Calu3 (cell line): ENCODE data around the gene BTBD19. TPM values are rescaled to one million over a fixed set of nuclear protein-coding genes. Genes with fewer than 3 reads are reported as not detected.

Experiments used
- BruUV-seq: library from RNA; stranded (reverse); fragments of 400-500 nt; replicated peaks from 2 replicates; lab custom pipeline; 2021; lab: Mats Ljungman, UMichigan
- CTCF ChIA-PET: fragments of 300-600 bp; sonication (Branson Sonifier 250); formaldehyde crosslinking; loops from one replicate; lab custom pipeline; 2022; ENCODE audit warnings: antibody characterized with exemption; lab: Charles Lee
- DNase-seq: peaks from one replicate; pipeline ENCODE4 v3.0.0; 2022
- H3K27ac Mint-ChIP-seq: one replicate; pipeline ENCODE4 v1.8.0; 2022; ENCODE audit warnings: mixed read lengths; ENCODE audit not compliant: unreplicated experiment
- H3K27me3 Mint-ChIP-seq: one replicate; pipeline ENCODE4 v1.8.0; 2022; ENCODE audit warnings: mixed read lengths; ENCODE audit not compliant: unreplicated experiment
- H3K36me3 Mint-ChIP-seq: one replicate; pipeline ENCODE4 v1.8.0; 2022; ENCODE audit warnings: mild to moderate bottlenecking, moderate library complexity, mixed read lengths; ENCODE audit not compliant: insufficient read depth, unreplicated experiment
- H3K4me1 Mint-ChIP-seq: one replicate; pipeline ENCODE4 v1.8.0; 2022; ENCODE audit warnings: mild to moderate bottlenecking, low read depth, mixed read lengths; ENCODE audit not compliant: unreplicated experiment
- H3K4me3 Mint-ChIP-seq: one replicate; pipeline ENCODE4 v1.8.0; 2022; ENCODE audit warnings: mild to moderate bottlenecking, low read depth, moderate library complexity, mixed read lengths; ENCODE audit not compliant: unreplicated experiment
- H3K9me3 Mint-ChIP-seq: one replicate; pipeline ENCODE4 v1.8.0; 2022; ENCODE audit warnings: low read depth, mixed read lengths; ENCODE audit not compliant: unreplicated experiment
- CTCF ChIP-seq: fragments of 200-600 bp; IDR thresholded peaks from one replicate; pipeline ENCODE4 v1.8.0; 2022; ENCODE audit warnings: antibody characterized with exemption; ENCODE audit not compliant: unreplicated experiment
- intact Hi-C: fragments of 100-400 bp; cut with micrococcal nuclease; formaldehyde crosslinking; loops from one replicate; pipeline ENCODE4 v1.10.0; 2022; ENCODE audit not compliant: unreplicated experiment
- total RNA-seq: library from RNA; stranded (reverse); gene quantifications from 2 replicates; pipeline ENCODE4 v1.2.3, GENCODE V29; 2022

BTBD19 gene
- total RNA-seq, 1 experiment from 2014 or later = 5.9 TPM

GRCh38 chr1:44854970-44855369 lies 46.6 kb downstream of the BTBD19 start:
- Mint-ChIP-seq H3K27ac (no peak overlapping the region), H3K4me3 (no peak overlapping the region), H3K27me3 (no peaks in the 10 kb centered on the region), H3K4me1 (no peaks in the 10 kb centered on the region), H3K9me3 (no peaks in the 10 kb centered on the region), H3K36me3 (peaks cover 5% of the 10 kb centered on the region)
- CTCF ChIA-PET = interaction anchor here (0.7 to 1.1 kb wide), 3 partner anchors 181 to 1119 kb away, joined by 3 to 5 read pairs (median 3); partner anchors contain the start of gene TMEM53
- intact Hi-C loops = no loop called here
- no peak for TF ChIP-seq CTCF
- BruUV-seq = no TSS peak
- DNase-seq = no peak

GRCh38 chr1:44855742-44856141 lies 47.4 kb downstream of the BTBD19 start:
- DNase-seq = no peak
- peaks cover 5% of the 10 kb centered on the region for H3K36me3 Mint-ChIP-seq
- no peaks in the 10 kb centered on the region for H3K4me1 Mint-ChIP-seq
- no peak overlapping the region for H3K27ac Mint-ChIP-seq
- H3K9me3 Mint-ChIP-seq = no peaks in the 10 kb centered on the region
- intact Hi-C loops = no loop called here
- BruUV-seq = no TSS peak
- H3K27me3 Mint-ChIP-seq = no peaks in the 10 kb centered on the region
- CTCF ChIA-PET = interaction anchor here (0.8 to 1.1 kb wide), 2 partner anchors 10 to 182 kb away, joined by 3 to 8 read pairs; partner anchors contain the start of gene TMEM53
- H3K4me3 Mint-ChIP-seq = no peak overlapping the region
- TF ChIP-seq CTCF = no peak

- Mint-ChIP-seq H3K27ac (no peak overlapping the region), H3K9me3 (no peaks in the 10 kb centered on the region), H3K36me3 (peaks cover 5% of the 10 kb centered on the region), H3K27me3 (no peaks in the 10 kb centered on the region), H3K4me3 (no peak overlapping the region), H3K4me1 (no peaks in the 10 kb centered on the region)
- no TSS peak for BruUV-seq
- DNase-seq = no peak
- CTCF ChIA-PET = interaction anchor here (0.6 kb wide), 1 partner anchor 13 kb away, joined by 5 read pairs; no protein-coding TSS in a partner anchor
- intact Hi-C loops = no loop called here
- no peak for TF ChIP-seq CTCF
Observed at GRCh38 chr1:44857446-44857845, 49.1 kb downstream of the BTBD19 start.

- Mint-ChIP-seq H3K27me3 (no peaks in the 10 kb centered on the region), H3K36me3 (no peaks in the 10 kb centered on the region), H3K9me3 (no peaks in the 10 kb centered on the region), H3K4me3 (no peak overlapping the region), H3K27ac (no peak overlapping the region), H3K4me1 (no peaks in the 10 kb centered on the region)
- no peak for TF ChIP-seq CTCF
- CTCF ChIA-PET = no interaction called here
- no TSS peak for BruUV-seq
- no peak for DNase-seq
- intact Hi-C loops = no loop called here
Observed at GRCh38 chr1:44860331-44860730, 52.0 kb downstream of the BTBD19 start.
